ENCODE measurements around the gene TEDC1.

TEDC1 gene

DNA sequence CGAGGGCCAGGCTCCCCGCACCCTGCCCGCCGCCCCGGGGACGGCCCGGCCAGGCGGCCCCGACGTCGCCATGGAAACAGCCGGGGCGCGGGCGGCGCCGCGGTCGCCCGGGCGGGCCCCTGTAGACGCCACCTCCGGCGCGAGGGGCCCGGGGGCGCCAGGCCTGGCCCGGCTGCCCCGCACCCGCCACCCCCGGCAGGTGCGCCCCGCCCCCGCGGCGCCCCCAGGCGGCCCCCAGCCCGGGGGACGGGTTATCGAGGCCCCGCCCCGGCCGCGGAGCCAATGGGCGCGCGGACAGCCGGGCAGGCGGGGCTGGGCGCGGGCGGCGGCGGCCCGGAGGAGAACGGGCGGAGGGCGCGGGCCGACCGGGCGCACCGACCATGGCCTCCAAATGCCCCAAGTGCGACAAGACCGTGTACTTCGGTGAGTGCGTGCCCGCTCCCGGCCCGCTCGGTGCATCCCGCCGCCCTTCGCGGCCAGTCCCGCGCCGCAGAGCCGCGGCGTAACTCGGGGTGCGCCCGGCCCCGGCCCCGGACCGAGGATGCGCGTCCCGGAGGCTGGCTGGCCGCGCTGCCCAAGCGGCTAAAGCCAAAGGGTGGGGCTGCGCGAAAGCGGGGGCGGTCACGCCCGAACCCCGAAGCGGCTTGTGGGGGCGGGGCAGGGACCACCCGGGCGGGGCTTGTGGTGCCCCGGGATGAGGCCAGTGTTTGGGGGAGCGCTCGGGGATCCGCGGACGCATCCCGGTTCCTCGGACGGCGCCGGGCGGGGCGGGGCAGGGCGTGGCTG is 16.4 kb upstream of the TEDC1 start, which contains the start of gene CRIP2:
TSS of gene CRIP2 (plus strand) at position 339 of the 786 bp plus-strand sequence. CDS start at position 381, 42 bp downstream.
- peak; percentile 51 for DNase-seq (ENCODE audit: low read depth)
- TF ChIP-seq, protein P1, sequence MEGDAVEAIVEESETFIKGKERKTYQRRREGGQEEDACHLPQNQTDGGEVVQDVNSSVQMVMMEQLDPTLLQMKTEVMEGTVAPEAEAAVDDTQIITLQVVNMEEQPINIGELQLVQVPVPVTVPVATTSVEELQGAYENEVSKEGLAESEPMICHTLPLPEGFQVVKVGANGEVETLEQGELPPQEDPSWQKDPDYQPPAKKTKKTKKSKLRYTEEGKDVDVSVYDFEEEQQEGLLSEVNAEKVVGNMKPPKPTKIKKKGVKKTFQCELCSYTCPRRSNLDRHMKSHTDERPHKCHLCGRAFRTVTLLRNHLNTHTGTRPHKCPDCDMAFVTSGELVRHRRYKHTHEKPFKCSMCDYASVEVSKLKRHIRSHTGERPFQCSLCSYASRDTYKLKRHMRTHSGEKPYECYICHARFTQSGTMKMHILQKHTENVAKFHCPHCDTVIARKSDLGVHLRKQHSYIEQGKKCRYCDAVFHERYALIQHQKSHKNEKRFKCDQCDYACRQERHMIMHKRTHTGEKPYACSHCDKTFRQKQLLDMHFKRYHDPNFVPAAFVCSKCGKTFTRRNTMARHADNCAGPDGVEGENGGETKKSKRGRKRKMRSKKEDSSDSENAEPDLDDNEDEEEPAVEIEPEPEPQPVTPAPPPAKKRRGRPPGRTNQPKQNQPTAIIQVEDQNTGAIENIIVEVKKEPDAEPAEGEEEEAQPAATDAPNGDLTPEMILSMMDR (IDR thresholded peaks at IDR 0.05; ENCODE audit: low read length, missing control alignments): no peak
- peak within 1 kb of the TSS; percentile 75 for H3K4me3 ChIP-seq (replicated peaks; ENCODE audit: low read depth, low read length)

DNA sequence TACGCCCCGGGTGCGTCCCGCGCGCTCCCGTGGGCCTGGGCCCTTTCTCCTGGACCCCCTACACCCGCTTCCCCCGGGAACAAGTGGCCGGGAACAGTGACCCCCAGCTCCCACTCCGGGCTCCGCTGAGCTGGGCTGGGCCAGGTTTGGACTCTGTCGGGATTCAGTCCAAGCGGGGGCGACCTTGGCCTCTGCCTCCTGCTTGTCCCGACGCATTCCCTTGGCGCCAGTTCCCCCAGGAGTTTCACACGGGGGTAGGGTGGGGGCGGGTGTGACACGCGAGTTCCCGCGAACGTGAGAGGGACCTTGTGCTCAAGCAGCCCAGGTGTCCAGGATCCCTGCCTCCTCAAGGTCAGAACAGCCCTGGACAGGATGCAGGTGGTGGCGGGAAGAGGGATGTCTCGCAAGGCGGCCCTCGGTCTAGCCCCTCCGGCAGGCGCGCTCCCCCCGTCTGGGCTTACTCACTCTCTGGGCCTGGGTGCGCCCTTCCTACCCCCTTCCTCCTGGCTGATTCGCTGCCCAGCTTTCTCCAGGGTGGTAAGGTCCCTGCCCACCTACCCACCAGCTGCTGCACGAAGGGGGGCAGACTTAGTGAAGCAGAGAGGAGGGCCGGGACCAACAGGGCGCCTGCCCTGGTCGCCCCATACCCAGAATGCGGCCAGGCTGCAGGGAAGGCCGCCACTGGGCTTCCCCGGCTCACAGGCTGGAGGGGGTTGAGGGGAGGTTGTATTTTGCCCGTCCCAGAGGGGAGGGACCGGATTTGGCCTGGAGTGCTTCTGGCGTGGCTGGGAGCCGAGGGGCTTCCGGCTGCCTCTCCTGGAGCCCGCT is 15.6 kb upstream of the TEDC1 start:
- peak; percentile 70 for DNase-seq (ENCODE audit: low read depth)
- TF ChIP-seq, protein P1 (IDR thresholded peaks at IDR 0.05; ENCODE audit: low read length, missing control alignments): no peak
- H3K4me3 ChIP-seq (replicated peaks; ENCODE audit: low read depth, low read length): peak overlapping the region; percentile 75

DNA sequence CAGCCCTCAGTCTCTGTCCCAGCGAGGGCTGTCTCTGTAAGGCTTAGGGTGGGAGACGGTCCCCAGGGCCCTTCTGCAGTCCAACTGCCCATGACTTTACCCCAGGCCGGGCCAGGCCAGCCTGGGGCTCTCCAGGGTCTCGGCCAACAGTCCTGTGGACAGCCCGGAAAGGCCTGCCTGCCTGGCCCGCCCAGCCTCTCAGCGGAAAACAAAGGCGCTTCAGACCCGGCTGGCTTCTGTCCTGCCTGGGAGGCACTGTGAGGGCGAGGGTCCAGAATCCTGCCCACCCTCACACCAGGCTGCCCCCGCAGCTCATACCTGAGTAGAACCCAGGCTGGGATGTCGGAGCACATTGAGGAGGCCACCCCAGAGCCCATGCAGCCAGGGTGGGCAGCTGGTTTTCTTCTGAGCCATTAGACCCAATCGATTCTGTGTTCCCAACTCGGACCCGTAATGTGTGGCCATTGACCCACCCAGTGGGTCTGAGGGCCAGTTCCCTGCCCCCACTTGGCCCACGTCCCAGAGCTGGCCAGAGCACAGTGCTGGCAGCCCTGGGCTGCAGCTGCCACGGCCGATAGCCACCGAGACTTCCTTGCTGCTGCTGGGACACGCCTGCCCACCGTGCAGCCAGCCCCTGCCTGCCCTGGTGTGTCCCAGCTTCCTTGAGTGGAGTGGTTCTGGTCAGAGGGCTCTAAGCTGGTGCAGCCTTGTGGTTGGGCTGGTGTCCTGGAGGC is 14.8 kb upstream of the TEDC1 start:
- peak; percentile 50 for DNase-seq (ENCODE audit: low read depth)
- peak overlapping the region; percentile 75 for H3K4me3 ChIP-seq (replicated peaks; ENCODE audit: low read depth, low read length)
- TF ChIP-seq, protein P1 (IDR thresholded peaks at IDR 0.05; ENCODE audit: low read length, missing control alignments): no peak

DNA sequence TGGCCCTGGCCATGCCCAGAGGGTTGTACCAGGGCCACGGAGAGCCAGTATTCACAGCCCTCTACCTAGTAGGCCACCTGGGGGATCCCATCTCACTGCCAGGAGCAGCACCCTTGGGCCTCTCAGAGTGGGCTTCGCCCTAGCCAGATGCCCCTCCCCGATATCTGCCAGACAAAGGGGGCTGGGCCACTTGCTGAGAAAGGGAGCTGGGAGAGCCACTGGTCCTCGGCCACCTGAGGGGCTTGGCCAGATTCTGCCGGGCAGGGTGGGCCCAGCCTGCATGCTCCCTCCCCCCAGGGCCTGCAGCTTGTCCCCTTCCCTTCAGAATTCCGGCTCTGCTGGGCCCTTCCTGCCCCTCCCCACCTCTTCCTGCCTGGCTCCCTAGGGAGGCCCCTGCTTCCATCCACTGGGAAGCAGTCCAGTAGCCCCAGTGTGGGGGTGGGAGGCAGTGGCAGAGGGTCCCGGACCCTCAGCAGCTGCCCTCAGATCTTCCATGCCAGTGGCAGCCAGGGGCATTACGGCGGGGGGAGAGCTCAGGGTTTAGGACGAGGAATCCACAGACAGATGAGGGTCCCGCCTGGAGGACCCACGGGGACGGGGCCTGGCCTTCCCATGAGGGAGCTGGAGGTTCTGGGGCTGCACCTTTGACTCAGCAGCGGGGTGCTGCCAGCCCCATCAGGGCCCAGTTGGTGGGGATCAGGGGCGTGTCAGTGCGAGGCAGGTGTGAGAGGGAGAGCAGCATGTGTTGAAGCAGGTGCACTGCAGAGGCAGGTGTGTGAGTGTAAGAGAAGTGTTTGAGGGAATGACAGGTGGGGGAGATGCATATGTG is 14.0 kb upstream of the TEDC1 start:
- H3K4me3 ChIP-seq (replicated peaks; ENCODE audit: low read depth, low read length): peak overlapping the region; percentile 75
- TF ChIP-seq, protein P1 (IDR thresholded peaks at IDR 0.05; ENCODE audit: low read length, missing control alignments): no peak
- DNase-seq (ENCODE audit: low read depth): no peak

DNA sequence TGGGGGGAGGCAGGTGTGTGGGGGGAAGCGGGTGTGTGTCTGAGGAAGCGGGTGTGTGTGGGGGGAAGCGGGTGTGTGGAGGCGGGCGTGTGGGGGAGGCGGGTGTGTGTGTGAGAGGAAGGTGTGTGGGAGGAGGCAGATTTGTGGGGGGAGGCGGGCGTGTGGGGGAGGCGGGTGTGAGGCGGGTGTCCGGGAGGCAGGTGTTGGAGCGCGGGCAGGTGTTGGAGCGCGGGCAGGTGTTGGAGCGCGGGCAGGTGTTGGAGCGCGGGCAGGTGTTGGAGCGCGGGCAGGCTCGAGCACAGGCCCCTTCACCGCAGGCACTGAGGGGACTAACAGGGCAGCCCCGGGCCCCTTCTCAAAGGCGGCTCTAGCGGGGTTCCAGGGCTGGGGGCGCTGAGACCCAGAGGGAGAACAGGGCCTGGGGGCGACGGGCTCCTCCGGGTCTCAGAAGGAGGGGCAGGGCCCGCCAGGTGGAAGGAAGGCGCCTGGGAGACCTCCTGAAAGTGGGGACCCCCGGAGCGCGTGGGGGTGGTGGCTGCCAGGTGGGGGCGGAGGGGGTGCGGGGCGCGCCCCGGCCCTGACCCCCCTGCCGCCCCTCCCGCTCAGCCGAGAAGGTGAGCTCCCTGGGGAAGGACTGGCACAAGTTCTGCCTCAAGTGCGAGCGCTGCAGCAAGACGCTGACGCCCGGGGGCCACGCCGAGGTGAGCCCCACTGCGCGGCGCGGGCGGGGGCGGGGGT is 13.2 kb upstream of the TEDC1 start:
- H3K4me3 ChIP-seq (replicated peaks; ENCODE audit: low read depth, low read length): no peak overlapping the region

More for the DNA sequence above, 13.2 kb upstream of the TEDC1 start:
- TF ChIP-seq, protein P1 (IDR thresholded peaks at IDR 0.05; ENCODE audit: low read length, missing control alignments): no peak
- no peak for DNase-seq (ENCODE audit: low read depth)
